HuH-7 (cell line): ENCODE measurements around the gene IQCB1.
"Not testable (repeated sequence)": the region's sequence is repeated elsewhere in the genome, so short reads cannot be mapped to it uniquely, and the experiment has no call there.

Experiments
- DNase-seq: peaks from one replicate; pipeline ENCODE4 v3.0.0; 2011; ENCODE audit warnings: low spot score

Gene IQCB1

DNA sequence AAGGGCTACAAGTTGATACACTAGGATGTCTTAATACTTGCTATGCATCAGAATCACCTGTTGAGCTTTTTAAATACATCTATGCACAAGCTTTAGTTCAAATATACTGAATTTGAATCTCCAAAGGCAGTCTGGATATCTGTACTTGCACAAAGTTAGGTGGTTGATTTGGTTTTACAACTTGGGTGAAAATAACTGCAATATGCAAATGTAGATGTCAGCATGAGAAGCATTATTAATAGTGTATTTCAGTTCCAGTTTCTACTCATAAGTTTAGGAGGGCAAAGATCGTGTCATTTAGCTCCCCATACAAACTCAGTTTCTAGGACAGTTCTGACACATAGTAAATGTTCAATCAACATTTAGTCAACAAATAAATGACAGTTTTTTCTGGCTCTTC, 25.6 kb downstream of the IQCB1 start:
- DNase-seq: no peak

DNA sequence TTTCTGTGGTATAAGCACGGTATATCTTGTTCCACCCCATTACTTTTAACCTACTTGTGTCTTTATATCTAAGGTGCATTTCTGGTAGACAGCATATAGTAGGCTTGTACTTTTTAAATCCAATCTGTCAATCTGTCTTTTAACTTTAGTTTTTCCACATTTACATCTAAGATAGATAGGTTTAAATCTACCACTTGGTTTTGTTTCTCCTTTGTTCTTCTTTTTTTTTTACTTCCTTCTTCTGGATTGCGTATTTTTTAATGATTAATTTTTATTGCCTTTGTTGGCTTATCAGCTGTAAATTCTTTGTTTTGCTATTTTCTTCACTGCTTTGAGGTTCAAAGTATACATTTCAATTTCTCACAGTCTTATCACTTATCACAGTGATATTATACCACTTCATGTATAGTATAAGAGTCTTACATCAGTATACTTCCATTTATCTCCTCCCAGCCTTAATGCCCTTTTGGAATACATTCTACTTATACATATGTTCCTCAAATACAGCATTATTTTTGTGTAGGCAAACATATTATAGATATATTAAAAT, 31.0 kb downstream of the IQCB1 start:
- peak; percentile 2 for DNase-seq

DNA sequence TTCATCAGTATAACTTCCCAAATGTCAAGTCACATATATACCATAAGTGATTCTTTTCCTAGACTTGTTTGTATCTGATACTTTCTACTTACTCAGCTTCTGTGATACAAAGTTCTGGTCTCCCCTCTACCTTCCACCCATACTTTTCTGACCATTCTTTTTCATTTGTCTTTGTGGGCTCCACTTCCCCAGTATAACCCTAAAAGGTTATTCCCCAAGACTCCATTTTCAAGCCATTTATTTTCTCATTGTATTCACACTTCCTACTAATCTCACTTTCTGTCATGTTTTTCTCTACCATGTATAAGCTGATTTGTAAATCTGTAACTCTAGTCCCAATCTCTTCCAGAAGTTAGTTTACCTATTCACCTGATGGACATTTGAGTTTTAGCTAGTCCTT, 34.0 kb downstream of the IQCB1 start:
- no peak for DNase-seq

GRCh38 chr3:121796970-121797369, 37.9 kb downstream of the IQCB1 start:
- no peak for DNase-seq

GRCh38 chr3:121794264-121794983, 40.4 kb downstream of the IQCB1 start:
- DNase-seq: no peak

DNA sequence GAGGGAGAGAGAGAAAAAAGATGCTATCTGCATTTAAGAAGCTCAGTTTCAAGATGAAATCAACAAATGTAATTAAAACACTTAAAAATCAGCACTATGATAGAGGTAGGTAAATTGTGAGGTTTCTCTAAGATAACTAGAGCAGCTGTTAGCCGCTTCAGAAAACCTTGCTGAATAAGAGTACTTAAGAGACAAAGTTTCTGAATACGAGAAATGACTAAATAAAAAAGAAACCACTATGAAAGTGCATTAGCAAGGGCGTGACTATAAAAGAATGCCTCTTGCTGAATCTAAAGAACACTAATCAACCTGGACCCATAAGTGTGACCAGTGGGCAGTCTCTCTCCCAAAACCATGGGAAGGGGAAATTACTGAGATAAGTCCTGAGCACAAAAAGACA, 41.8 kb downstream of the IQCB1 start:
- DNase-seq: no peak

DNA sequence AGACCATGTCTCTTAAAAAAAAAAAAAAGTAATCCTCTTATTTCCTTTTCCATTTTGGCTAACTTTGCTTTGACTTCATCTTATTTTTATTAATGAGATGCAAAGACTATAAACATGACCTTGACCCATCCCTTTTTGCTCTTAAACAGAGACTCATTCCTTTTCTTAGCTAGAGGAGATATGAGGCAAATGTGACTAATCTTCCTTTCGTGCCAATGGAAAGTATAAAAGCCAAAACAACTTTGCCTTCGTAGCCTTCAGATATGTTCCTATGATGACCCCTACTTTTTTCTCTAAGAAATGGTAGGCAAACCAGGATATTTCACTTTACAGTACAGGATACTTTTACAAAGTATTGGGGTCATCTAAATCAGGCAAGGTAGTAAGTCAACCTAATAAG, 48.4 kb downstream of the IQCB1 start:
- DNase-seq: no peak

DNA sequence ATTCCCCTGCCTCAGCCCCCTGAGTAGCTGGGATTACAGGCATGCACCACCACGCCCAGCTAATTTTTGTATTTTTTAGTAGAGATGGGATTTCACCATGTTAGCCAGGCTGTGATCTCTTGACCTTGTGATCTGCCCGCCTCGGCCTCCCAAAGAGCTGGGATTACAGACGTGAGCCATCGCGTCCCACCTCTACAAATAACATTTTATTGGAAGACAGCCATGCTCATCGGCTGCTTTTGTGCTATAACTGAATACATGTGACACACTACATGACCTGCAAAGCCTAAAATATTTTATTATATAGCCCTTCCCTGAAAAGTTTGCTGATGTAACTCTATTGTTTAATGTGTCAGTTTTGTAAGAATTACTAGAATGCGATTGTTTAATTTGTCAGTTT, 52.1 kb downstream of the IQCB1 start:
- not testable (repeated sequence) for DNase-seq

GRCh38 chr3:121781611-121782010, 53.2 kb downstream of the IQCB1 start:
- DNase-seq: no peak

- DNase-seq: not testable (repeated sequence)
These were observed 59.8 kb downstream of the IQCB1 start for GRCh38 chr3:121775095-121775494.

DNA sequence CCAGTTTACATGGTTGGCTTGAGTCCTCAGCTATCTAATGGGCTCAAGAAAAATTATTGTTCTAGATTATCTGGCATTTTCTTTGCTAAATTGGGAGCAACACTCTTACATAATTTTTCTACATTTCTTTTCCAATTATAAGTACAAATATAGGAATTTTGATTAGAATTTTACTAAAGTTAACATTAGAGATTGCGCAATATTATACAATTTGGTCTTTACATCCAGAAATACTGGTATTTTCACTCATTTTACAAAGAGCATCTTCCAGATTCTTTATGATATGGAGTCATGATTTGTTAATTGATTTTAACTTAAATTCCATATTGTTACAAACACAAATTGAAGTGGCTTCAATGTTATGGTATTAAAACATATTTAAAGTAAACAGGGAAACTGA, 65.6 kb downstream of the IQCB1 start:
- DNase-seq: no peak

GRCh38 chr3:121768452-121768851, 66.4 kb downstream of the IQCB1 start:
- DNase-seq: no peak

GRCh38 chr3:121759541-121760202, 75.2 kb downstream of the IQCB1 start:
- DNase-seq: no peak

- DNase-seq: no peak
These were observed 76.0 kb downstream of the IQCB1 start for GRCh38 chr3:121758727-121759450.

DNA sequence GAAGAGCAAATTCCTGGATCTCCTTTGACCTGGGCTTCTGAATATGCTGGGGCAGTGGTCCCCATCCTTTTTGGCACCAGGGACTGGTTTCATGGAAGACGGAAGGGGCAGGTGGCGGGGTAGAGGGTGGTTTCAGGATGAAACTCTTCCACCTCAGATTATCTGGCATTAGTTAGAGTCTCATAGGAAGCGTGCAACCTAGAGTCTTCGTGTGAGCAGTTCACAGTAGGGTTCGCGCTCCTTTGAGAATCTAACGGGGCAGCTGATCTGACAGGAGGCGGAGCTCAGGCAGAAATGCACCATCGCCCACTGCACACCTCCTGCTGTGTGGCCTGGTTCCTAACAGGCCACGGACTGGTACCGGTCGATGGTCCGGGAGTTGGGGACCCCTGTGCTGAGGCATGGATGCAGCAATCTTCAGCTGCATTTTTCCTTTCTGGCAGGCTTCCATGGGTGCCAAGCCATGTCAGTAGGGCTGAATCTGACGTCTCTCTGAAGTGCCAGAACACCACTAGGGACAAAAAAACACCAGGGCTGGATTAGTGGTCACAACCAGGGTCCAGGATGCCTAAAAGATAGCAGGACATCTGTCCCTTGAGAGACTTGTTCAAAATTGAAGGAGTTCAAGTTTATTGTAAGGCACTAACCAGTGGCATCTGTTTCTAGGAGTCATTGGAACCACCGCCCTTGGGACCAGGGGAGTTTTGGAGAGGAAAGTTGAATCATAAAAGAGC, 76.9 kb downstream of the IQCB1 start:
- no peak for DNase-seq

DNA sequence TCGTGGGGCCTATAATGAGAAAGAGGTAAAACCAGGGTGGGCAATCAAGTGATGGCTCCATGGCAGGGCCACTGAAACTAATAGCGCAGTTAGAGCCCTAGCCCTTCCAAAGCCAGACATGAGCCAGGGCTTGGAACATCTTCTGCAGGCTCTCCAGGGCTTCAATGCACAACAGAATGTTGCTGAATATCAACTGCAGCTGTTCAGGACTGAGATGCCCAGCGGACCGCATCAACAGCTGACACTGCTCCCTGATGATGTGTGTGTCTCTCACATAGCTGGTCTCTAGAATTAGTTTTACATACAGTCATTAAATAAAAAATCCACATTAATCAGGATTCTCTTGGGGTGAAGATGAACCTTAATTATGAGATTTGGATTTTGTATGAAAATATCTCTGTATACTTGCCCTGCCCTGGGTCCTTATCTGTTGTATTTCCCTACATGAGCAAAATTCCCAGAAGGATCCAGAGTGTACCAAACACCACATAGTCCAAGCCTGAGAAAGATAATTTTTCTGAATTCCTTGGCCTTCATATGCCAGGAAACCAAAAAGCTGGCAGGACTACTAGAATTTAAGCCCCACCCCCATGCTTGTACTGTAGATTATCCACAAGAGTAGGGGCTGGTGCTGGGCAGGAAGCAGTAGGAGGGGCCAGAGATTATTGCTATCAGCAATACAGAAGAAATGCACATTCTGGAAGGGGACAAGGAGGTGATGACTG, 77.6 kb downstream of the IQCB1 start:
- DNase-seq: no peak

DNA sequence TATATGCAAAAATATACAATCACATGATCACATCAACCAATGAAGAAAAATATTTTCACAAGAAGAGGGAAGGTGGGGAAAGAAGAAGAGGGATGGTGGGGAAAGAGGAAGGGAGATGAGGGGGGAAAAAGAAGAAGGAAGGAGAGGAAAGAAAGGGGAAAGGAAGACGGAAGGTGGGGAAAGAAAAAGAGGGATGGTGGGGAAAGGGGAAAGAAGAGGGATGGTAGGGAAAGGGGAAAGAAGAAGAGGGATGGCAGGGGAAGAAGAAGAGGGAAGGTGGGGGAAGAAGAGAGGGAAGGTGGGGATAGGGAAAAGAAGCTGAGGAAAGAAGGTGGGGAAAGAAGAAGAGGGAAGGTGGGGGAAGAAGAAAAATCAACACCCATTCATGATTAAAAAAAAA, 82.1 kb downstream of the IQCB1 start:
- DNase-seq: no peak

DNA sequence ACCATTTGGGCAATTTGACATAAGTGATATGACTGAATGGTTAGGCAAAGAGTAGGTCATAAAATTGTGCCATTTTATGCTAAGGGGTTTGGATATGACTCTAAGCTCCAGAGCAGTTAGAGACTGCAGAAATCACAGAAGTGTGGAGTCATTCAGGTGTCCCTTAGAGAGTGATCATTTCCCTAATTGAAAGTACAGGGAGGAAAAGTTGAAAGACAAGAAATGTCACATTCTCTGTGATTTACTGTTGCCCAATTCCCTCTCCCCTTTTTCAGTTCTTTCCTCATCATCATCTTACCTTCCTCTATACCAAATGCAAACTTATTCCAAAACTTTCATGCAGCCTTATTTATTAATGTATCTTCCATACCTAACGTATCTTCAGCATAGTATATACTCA, 82.6 kb downstream of the IQCB1 start:
- DNase-seq: no peak

DNA sequence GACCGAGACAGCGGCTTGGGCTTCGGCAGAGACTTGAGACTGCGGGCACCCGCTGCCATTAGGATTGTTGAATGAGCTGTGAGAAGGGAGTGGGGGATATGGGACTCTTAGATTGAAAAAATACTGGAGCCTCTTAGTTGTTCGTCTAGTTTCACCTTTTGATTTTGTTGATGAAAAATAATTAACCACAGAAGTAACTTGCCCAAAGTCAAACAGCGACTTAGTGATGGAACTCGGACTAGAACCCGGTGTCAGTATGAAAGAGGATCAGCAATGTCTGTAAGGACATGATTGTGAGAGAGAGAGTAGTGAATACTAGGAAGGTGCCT, 84.8 kb downstream of the IQCB1 start:
- DNase-seq: no peak

DNA sequence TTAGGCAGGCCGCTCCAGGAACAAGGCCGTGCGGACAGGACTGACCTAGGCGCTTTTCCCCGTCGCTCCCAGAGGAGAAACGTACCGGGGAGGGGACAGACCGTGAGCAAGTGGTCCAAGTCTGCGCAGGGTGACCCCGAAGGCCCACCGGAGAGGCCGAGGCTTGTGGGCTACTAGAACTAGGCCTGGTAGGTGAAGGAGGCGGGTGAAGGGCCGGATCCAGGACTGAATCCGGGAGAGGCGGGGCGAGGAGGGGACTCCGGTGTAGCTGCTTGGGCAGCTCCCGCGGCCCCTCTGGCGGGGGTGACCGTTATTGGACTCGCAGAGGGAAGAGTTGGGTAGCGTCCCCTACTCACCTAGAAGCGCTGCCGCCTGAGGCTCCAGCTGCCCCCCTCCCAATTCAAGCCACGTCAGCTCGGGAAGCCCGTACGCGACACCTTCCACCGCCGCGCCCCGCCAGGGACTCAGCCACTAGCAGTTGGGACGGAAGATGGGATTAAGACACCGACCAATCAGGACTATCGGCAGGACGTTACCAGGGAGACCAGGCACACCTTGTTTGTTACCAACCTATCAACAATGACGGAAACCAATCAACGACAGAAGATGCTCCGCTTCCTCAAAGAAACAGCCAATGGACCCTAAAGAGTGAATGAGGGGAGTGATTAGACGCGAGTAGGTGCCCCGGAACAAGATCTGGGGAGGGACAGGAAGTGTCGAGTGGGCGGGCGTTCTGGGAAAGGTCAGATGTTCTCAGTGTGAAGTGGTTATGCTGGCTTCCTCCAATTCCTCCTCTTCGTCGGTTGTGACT, 85.4 kb downstream of the IQCB1 start, which contains the start of gene GOLGB1:
TSS of gene GOLGB1 (minus strand) at position 466 of the 811 bp plus-strand sequence. CDS start 18,770 bp downstream, outside the sequence.
- DNase-seq: peak; percentile 96
